IPS-18c (cell line): ENCODE results near the gene IFT20.

Experiments
- H3K4me3 ChIP-seq: 2 replicates; pipeline ENCODE4 v1.7.0; 2013; ENCODE audit warnings: low read depth, mild to moderate bottlenecking, low read length, moderate library complexity; ENCODE audit not compliant: insufficient read depth
- H3K9me3 ChIP-seq: one replicate; pipeline ENCODE4 v1.6.1; 2013; ENCODE audit warnings: mild to moderate bottlenecking, low read length, moderate library complexity; ENCODE audit not compliant: control insufficient read depth, insufficient read depth

IFT20 gene

GRCh38 chr17:28367641-28368305 is 32.5 kb upstream of the IFT20 start:
- H3K9me3 ChIP-seq: peaks cover 2% of the 10 kb centered on the region
- no peak overlapping the region for H3K4me3 ChIP-seq

DNA sequence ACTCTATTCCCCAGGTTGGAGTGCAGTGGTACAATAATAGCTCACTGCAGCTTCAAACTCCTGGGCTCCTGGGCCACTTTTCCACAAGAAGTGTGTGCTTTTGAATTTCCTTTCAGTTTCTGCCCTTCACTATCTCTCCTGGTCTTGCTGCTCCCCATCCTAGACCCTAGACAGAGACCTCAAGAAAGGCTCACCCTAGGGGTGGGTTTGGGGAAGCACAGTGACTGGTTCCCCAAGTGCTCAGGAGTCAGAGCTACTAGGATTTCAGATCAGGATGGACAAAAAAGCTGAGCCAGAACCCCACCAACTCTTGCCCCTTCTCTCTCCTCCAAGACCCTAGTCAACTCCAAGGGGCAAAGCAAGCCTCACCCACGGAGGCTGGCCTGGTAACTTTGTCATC is 31.3 kb upstream of the IFT20 start:
- no peak overlapping the region for H3K4me3 ChIP-seq

DNA sequence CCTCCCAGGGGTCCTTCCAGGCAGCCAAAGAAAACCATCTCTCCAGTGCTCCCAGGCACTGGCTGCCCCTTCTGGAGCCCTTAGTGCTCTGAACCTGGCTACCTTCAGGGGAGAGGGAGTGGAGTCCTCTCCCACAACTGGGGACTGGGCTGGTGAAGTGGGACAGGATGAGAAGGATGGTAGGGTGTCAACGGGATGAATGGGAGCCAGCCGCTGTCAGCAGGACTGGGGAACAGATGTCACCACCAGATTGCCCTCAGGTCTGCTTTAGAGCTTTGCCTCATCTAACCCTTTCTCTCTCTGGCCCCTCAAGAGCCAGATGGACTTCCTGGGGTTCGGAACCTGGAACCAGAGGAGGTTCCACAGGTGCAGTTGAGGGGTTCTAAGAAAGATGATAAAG is 30.2 kb upstream of the IFT20 start:
- H3K9me3 ChIP-seq: no peaks in the 10 kb centered on the region
- H3K4me3 ChIP-seq: no peak overlapping the region

More for the DNA sequence above, 31.3 kb upstream of the IFT20 start:
- H3K9me3 ChIP-seq: no peaks in the 10 kb centered on the region

GRCh38 chr17:28364665-28365363 is 29.5 kb upstream of the IFT20 start, which contains the start of gene SEBOX:
Gene SEBOX (minus strand): TSS chr17:28365199. CDS start chr17:28365151, 48 bp downstream.
- no peaks in the 10 kb centered on the region for H3K9me3 ChIP-seq

GRCh38 chr17:28363776-28364650 is 28.7 kb upstream of the IFT20 start:
- no peak overlapping the region for H3K4me3 ChIP-seq
- no peaks in the 10 kb centered on the region for H3K9me3 ChIP-seq

More at GRCh38 chr17:28364665-28365363, 29.5 kb upstream of the IFT20 start, which contains the start of gene SEBOX:
- H3K4me3 ChIP-seq: no peak within 1 kb of the TSS

DNA sequence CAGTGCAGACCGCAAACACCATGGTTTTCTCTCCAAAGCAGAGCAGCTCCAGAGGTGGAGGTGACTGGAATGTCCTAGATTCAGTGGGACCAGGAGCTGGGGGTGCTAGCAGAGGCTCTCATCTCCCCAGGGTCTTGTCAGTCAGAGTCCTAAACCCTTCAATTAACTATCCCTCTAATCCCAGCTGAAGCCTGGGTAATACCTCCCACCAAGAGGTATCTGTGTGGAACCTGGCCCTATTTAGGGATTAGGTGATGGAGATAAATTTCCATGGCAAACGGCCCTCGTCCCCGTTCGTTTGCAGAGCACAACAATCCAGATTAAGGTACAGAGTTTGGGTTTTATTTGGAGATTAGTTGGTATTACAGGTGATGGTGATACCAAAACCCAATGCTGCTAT is 27.9 kb upstream of the IFT20 start:
- H3K9me3 ChIP-seq: no peaks in the 10 kb centered on the region
- no peak overlapping the region for H3K4me3 ChIP-seq

DNA sequence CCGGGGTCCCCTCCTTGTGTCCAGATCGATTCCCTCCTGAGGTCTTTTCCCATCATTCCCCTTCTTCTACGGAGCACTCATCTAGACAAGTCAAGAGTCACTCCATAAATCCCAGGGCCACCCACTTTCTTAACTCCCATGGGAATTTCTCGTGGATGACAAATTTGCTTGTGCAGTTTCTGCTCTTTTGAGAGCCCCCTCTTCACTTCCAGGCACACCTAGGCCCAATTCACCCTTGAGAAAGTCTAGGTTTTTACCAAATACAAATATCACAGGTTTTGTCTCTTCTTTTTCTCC is 22.6 kb upstream of the IFT20 start:
- H3K4me3 ChIP-seq: peak overlapping the region; percentile 99

DNA sequence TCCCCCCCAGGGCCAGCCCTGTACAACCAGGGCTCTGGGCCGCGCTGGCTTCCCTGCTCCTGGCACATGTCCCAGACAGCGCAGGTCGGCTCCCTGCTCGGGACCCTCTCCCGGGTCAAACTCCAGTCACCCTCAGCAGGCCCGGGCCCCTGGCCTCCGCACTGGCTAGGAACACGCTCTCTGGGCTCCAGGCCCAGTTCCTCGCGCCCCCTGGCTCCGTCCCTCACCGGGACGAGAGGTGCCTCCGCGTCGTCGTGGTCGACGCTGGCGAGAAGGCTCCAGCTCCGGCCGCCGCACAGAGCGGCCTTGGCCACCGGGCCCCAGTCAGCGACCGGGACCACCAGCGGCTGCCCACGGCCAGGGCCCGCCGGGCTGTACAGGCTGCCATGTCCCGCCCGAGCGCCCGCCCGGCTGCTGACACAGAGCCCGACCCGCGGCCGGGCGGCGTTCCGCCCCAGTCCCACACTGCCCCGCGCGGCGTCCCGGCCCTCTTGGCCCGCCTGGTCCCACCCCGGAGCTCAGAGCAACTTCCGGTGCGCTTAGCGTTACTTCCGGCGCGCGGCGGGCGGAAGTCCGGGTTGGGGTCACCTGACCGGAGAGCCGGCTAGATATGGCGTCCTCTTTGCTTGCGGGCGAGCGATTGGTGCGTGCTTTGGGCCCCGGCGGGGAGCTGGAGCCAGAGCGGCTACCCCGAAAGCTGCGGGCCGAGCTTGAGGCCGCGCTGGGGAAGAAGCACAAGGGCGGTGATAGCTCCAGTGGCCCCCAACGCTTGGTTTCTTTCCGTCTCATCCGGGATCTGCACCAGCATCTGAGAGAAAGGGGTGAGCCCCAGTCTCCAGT is 22.0 kb upstream of the IFT20 start, which contains the start of gene POLDIP2:
POLDIP2 (minus strand) TSS at position 467 of the 840 bp plus-strand sequence; CDS start at position 388, 79 bp downstream.
- Histone ChIP-seq H3K9me3 (no peaks in the 10 kb centered on the region), H3K4me3 (peak within 1 kb of the TSS; percentile 99)

More for the DNA sequence above, 22.6 kb upstream of the IFT20 start:
- H3K9me3 ChIP-seq: no peaks in the 10 kb centered on the region

GRCh38 chr17:28350271-28350670 is 15.0 kb upstream of the IFT20 start:
- no peak overlapping the region for H3K4me3 ChIP-seq
- no peaks in the 10 kb centered on the region for H3K9me3 ChIP-seq

DNA sequence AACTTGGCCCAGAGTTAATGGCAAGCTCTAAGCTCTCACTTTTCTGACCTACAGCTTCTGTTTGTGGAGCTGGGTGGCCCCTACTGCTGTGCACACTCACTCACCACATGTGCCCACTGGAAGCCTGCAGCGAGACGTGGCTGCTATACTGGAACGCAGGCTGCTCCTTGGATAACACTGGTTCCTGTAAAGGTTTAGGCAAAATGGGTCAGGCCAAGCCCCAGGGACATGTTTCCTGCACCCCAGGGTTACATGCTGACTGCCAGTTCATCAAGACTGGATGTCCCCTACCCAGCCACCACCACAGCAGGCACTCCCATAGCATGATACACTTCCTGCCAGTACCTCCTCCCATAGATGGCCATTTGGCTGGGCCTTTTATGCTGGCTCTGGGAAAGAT is 13.7 kb upstream of the IFT20 start:
- H3K4me3 ChIP-seq: no peak overlapping the region
- H3K9me3 ChIP-seq: no peaks in the 10 kb centered on the region

DNA sequence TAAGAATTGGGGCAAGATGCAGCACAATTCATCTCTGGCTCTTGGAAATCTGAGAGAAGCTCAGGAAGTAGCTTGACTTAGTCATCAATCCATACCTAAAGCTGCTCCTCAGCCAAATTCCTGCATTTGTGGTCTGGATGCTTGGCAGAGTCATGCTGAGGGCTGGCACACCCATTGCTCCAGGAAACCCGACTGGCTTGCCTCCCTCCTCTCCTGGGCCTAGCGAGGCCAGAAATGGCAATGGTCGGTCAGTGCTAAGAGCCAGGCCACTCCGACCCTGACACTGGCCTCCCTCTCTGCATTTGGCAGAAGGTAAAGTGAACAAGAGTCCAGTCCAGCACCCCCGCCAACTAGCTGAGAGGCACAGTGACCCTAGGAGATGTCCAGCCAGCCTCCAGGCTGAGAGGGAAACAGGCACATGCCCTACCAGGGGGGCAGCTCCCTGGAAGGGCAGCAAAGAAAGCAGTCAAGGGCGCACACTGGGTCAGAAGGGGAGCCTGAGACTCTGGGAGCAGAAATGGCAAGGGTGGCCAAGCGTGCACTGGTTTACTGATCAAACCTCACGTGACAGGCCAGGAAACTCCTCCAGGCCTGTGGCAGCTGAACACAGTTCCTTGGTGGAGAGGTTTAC is 12.1 kb upstream of the IFT20 start:
- H3K4me3 ChIP-seq: no peak overlapping the region
- H3K9me3 ChIP-seq: no peaks in the 10 kb centered on the region

DNA sequence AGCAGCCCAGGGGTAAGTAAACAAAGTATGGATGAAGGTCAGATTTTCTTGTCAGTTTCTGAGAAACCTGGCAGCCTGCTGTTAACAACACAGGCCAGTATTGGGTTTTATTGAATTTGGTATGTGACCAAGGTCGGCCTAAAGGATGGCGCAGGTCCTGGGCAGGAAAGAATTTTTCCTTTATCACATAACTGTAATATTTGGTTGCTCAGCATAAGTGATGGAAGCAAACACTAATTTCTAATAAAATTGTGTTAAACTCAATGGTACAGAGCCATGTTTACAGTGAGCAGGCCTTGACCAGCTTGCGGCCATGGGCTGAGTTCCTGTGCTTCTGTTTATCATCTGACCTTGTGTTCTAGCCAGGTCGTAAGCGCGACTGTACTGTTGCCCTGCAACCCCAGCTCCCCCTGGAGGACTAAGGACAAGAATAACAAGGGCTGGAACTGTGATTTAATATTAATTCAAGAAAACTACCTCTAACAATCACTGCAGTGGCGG is 11.5 kb upstream of the IFT20 start:
- H3K4me3 ChIP-seq: no peak overlapping the region
- no peaks in the 10 kb centered on the region for H3K9me3 ChIP-seq

- H3K4me3 ChIP-seq: no peak overlapping the region
- H3K9me3 ChIP-seq: no peaks in the 10 kb centered on the region
Observed at GRCh38 chr17:28346199-28346580, 10.9 kb upstream of the IFT20 start.

DNA sequence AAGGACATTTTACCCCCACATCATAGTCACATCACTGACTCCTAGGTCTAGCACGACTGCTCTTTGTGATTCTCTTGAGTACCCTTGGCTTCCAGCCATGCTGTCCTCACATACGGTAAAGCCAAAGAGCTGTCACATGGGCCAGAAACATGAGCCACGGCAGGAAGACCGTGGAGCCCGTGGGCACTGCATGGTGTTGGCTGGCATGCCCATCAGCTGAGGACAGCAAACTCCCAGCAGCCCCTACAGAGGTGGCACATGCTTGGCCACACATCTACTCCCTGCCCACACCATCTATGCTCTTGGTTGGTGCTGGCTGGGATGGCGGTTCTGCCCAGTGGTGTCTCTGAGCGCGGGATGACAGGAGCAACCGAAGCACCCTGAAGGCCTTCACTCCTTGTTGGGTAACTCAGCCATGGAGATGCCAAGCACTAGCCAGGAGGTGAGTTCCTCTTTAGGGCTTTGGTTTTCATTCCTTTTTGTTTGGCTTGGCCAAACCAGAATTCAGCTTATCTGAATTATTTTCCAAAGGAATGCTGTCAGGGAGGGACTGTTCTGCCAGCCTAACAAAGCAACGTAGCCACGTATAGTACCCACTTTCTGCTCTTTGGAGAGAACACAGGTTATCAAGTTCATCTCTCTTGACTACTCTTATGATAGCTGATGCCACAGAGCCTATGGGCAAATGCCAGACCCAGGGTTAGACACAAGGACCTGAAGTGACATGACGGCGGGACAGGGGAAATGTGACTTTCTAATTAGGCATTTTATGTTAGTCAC is 10.3 kb upstream of the IFT20 start:
- Histone ChIP-seq H3K9me3 (no peaks in the 10 kb centered on the region), H3K4me3 (no peak overlapping the region)

DNA sequence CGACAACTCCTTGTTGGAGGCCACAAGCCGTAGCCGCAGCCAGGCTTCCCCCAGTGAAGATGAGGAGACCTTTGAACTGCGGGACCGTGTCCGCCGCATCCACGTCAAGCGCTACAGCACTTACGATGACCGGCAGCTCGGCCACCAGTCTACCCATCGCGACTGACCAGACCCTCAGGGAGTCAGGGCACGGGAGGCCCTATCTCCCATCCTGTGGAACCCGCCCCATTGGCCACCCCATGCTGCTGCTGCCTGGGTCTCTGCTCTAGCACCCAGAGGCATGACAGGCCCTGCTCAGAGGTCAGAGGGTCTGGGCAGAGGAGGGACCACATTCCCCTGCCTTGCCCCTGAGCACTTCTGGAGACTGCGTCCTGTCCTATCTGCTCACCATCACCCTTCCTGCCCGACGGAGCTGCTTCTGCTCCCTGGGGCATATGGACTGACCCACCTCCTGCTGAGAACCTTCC is 9.2 kb upstream of the IFT20 start:
- H3K9me3 ChIP-seq: no peaks in the 10 kb centered on the region
- H3K4me3 ChIP-seq: no peak overlapping the region

GRCh38 chr17:28344011-28344410 is 8.7 kb upstream of the IFT20 start:
- Histone ChIP-seq H3K4me3 (no peak overlapping the region), H3K9me3 (no peaks in the 10 kb centered on the region)
